Adrenal gland (tissue), 5 donors: ENCODE data around the gene TSPAN2.

ENCODE experiments used
- CTCF ChIP-seq, 6 experiments: fragments of 450-650 bp in 4 of 6; fragments of 200-600 bp in 2 of 6; sonication (generic) in 1 of 6; IDR thresholded peaks; 1 replicate in 5 of 6; 2 replicates in 1 of 6; pipeline versions ENCODE4 v1.5.1 to v1.8.0; 2016 to 2021; ENCODE audit warnings: antibody characterized with exemption in 6 of 6, mild to moderate bottlenecking in 2 of 6, moderate library complexity in 1 of 6
- POLR2A ChIP-seq, 2 donors: fragments of 450-650 bp; IDR thresholded peaks; one replicate each; pipeline ENCODE4 v1.6.1; 2017; ENCODE audit warnings: antibody characterized with exemption in 2 of 2, mild to moderate bottlenecking in 2 of 2, moderate library complexity in 1 of 2
- donor health status: DM: no; HTN: no; CAD: no.

DNA sequence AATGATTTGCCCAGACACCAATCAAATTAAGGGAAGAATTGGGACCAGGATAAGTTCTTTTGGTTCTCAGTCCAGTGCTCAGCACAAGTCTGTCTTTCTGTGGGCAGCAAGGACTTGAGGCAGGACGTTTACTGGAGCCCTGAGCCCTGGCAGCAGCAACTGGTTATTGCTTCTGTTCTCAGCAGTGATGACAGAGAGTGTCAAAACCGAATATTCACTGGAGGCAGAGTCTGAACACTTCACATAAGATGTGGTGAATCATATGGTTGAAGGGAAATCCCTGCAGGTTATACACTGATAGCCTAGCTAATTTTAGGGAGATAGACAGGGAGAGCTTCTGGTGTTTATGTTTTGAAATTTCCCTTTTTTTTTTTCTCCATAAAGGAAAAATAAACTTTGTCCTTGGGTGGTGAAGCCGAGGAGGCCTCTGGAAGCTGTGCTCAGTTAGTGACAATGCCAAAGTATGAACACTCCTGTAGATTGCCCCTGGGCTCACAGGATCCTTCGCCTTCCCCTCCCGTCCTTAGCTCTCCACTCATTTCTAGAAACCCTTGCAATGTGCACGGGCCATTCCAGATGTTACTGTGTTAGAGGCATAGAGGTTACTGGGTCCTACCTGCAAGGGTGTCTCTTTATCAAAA is 26.3 kb upstream of the TSPAN2 start:
- no peak for TF ChIP-seq CTCF (IDR thresholded peaks at IDR 0.05)
- no peak for TF ChIP-seq POLR2A (IDR thresholded peaks at IDR 0.05)
